K562 (cell line): ENCODE measurements around the gene ALOX12. TPM values are rescaled to one million over a fixed set of nuclear protein-coding genes. Genes with fewer than 3 reads are reported as not detected.

ENCODE experiments used
- ATAC-seq: fragments of 200-7000 bp; cut with Tn5 transposase; 3 replicates; pipeline ENCODE4 v1.9.1; 2020; ENCODE audit warnings: moderate library complexity
- BruUV-seq: library from RNA; stranded (reverse); fragments of 400-500 nt; replicated peaks from 2 replicates; lab custom pipeline; 2021; lab: Mats Ljungman, UMichigan
- CTCF ChIA-PET: fragments of 300-600 bp; formaldehyde crosslinking; extraction: SDS; loops from one replicate; lab custom pipeline; 2021; ENCODE audit warnings: low intra/inter-chr PET ratio; lab: Yijun Ruan, JAX
- POLR2A ChIA-PET: fragments of 300-600, 350-650 bp; sonication (Branson Sonifier 250); formaldehyde crosslinking; extraction: SDS; loops from one replicate; lab custom pipeline; 2021; ENCODE audit warnings: antibody characterized with exemption, inconsistent platforms; lab: Yijun Ruan, JAX
- DNase-seq, 4 experiments: peaks; one replicate each; pipeline versions ENCODE4 v3.0.0 to v3.0.0-alpha.2; 2011 to 2018; ENCODE audit warnings: low spot score in 3 of 4, mixed read lengths in 3 of 4; ENCODE audit errors: extremely low read depth in 1 of 4
- FAIRE-seq: peaks from 2 replicates; lab custom pipeline; 2011; peaks lifted over from hg19 to GRCh38; lab: Jason Lieb, UNC
- H2AFZ ChIP-seq: 2 replicates; pipeline ENCODE4 v1.6.0; 2011; ENCODE audit warnings: low read depth, low read length, control low read depth, inconsistent platforms
- H3K27ac ChIP-seq: fragments of 200-600 bp; 3 replicates; pipeline ENCODE4 v1.8.0; 2011; ENCODE audit warnings: low read depth, mild to moderate bottlenecking, control low read depth, inconsistent platforms, low read length, moderate library complexity, mixed read lengths; ENCODE audit errors: extremely low read depth
- H3K27me3 ChIP-seq, 2 experiments: fragments of 300-600 bp in 1 of 2; 2 replicates in 1 of 2; 3 replicates in 1 of 2; pipeline versions ENCODE4 v1.6.0 to v1.8.0; 2011; ENCODE audit warnings: inconsistent platforms in 2 of 2, low read length in 2 of 2, mild to moderate bottlenecking in 1 of 2, mixed read lengths in 1 of 2, moderate library complexity in 1 of 2; ENCODE audit not compliant: control insufficient read depth in 2 of 2, insufficient read depth in 2 of 2
- H3K36me3 ChIP-seq: fragments of 300-600 bp; 3 replicates; pipeline ENCODE4 v1.8.0; 2011; ENCODE audit warnings: mild to moderate bottlenecking, low read length, inconsistent platforms; ENCODE audit not compliant: control insufficient read depth, insufficient read depth
- H3K4me1 ChIP-seq, 2 experiments: fragments of 200-600 bp in 1 of 2; replicated peaks in 1 of 2; 2 replicates in 1 of 2; 3 replicates in 1 of 2; pipeline versions ENCODE4 v1.5.1 to v1.8.0; 2011; ENCODE audit warnings: inconsistent platforms in 2 of 2, low read length in 2 of 2, mild to moderate bottlenecking in 1 of 2, mixed read lengths in 1 of 2, moderate library complexity in 1 of 2; ENCODE audit not compliant: control insufficient read depth in 2 of 2, insufficient read depth in 2 of 2
- H3K4me2 ChIP-seq: 2 replicates; pipeline ENCODE4 v1.6.1; 2011; ENCODE audit warnings: low read length, control low read depth, inconsistent platforms, mixed read lengths; ENCODE audit not compliant: insufficient read depth
- H3K4me3 ChIP-seq: fragments of 200-600 bp; sonication (generic), shearing (Covaris generic); 2 replicates; pipeline ENCODE4 v1.5.1; 2016; ENCODE audit warnings: control low read depth, inconsistent platforms
- H3K79me2 ChIP-seq: fragments of 200-600 bp; 3 replicates; pipeline ENCODE4 v1.8.0; 2011; ENCODE audit warnings: low read length, inconsistent platforms; ENCODE audit not compliant: control insufficient read depth, insufficient read depth
- H3K9ac ChIP-seq, 2 experiments: 2 replicates each; pipeline versions ENCODE4 v1.6.0 to v1.6.1; 2011; ENCODE audit warnings: low read depth in 2 of 2, low read length in 2 of 2, control low read depth in 1 of 2, inconsistent platforms in 1 of 2, mild to moderate bottlenecking in 1 of 2, mixed read lengths in 1 of 2; ENCODE audit not compliant: insufficient read depth in 1 of 2
- H3K9me1 ChIP-seq: one replicate; pipeline ENCODE4 v1.6.0; 2011; ENCODE audit warnings: inconsistent platforms, mild to moderate bottlenecking, low read length, moderate library complexity; ENCODE audit not compliant: control insufficient read depth, insufficient read depth
- H3K9me3 ChIP-seq: replicated peaks from 2 replicates; pipeline ENCODE4 v1.5.1; 2011; ENCODE audit warnings: low read depth, low read length, inconsistent platforms; ENCODE audit not compliant: control insufficient read depth, insufficient read depth
- H4K20me1 ChIP-seq: replicated peaks from 2 replicates; pipeline ENCODE4 v1.6.1; 2011; ENCODE audit warnings: low read length, inconsistent platforms, mixed read lengths; ENCODE audit not compliant: control insufficient read depth, insufficient read depth
- ATF1 ChIP-seq, 2 experiments: fragments of 450-650 bp in 1 of 2; IDR thresholded peaks; 2 replicates each; pipeline ENCODE4 v1.6.1; 2016; ENCODE audit warnings: missing compliant biosample characterization in 1 of 2, missing genetic modification characterization in 1 of 2
- CEBPB ChIP-seq: fragments of 450-650 bp; IDR thresholded peaks from 2 replicates; pipeline ENCODE4 v1.6.1; 2016; ENCODE audit warnings: missing genetic modification characterization, missing compliant biosample characterization
- DPF2 ChIP-seq: fragments of 450-650 bp; IDR thresholded peaks from 2 replicates; pipeline ENCODE4 v1.6.1; 2016
- ELF1 ChIP-seq: fragments of 200-800 bp; sonication (Bioruptor generic); IDR thresholded peaks from 2 replicates; pipeline ENCODE4 v1.6.1; 2016; ENCODE audit warnings: missing genetic modification characterization, missing compliant biosample characterization
- FOXJ3 ChIP-seq: sonication (generic); formaldehyde crosslinking; IDR thresholded peaks from 2 replicates; pipeline ENCODE4 v1.4.0; 2020; ENCODE audit warnings: mild to moderate bottlenecking, missing genetic modification reagents
- GTF2F1 ChIP-seq: IDR thresholded peaks from 2 replicates; pipeline ENCODE4 v1.6.1; 2011; ENCODE audit warnings: low read depth, low read length, improper control_type of control experiment
- PHF20 ChIP-seq: fragments of 450-650 bp; IDR thresholded peaks from 2 replicates; pipeline ENCODE4 v1.6.1; 2018; ENCODE audit not compliant: partially characterized antibody
- POLR2G ChIP-seq: fragments of 200-400 bp; formaldehyde crosslinking; IDR thresholded peaks from 2 replicates; pipeline ENCODE4 v1.6.1; 2017; ENCODE audit warnings: low read depth, mild to moderate bottlenecking, antibody characterized with exemption, low read length, moderate library complexity
- RHOXF2B ChIP-seq: fragments of 250-450 bp; sonication (Bioruptor Pico); conservative IDR thresholded peaks from 2 replicates; pipeline ENCODE4 v1.5.1; 2021
- SAP30 ChIP-seq: fragments of 200-600 bp; sonication (generic); IDR thresholded peaks from 2 replicates; pipeline ENCODE4 v1.6.1; 2012; ENCODE audit warnings: borderline replicate concordance, low read depth, mild to moderate bottlenecking, moderate library complexity, low read length, control low read depth, inconsistent platforms; ENCODE audit not compliant: insufficient read depth, poor library complexity, severe bottlenecking
- ZNF212 ChIP-seq: fragments of 450-650 bp; formaldehyde crosslinking; IDR thresholded peaks from 2 replicates; pipeline ENCODE4 v1.4.0; 2020; ENCODE audit warnings: mild to moderate bottlenecking
- ZNF224 ChIP-seq: sonication (generic); formaldehyde crosslinking; IDR thresholded peaks from 2 replicates; pipeline ENCODE4 v1.8.0; 2022; ENCODE audit warnings: mild to moderate bottlenecking, missing genetic modification reagents
- ZZZ3 ChIP-seq: fragments of 450-650 bp; IDR thresholded peaks from 2 replicates; pipeline ENCODE4 v1.6.1; 2016; ENCODE audit warnings: antibody characterized with exemption, mild to moderate bottlenecking, moderate library complexity
- WGBS: fragments of 100-300 bp; shearing (Covaris generic); methylation state at CpG from one replicate; pipeline ENCODE4 v1.1.6; 2016; ENCODE audit warnings: low coverage, mixed read lengths; ENCODE audit not compliant: insufficient coverage; ENCODE audit errors: missing lambda C conversion rate; 5-methylcytosine and 5-hydroxymethylcytosine counted together
- in situ Hi-C: fragments of 300-500 bp; cut with MboI; formaldehyde crosslinking; loops from 4 replicates; pipeline ENCODE4 v1.15.0; 2018; ENCODE audit warnings: inconsistent platforms, mixed read lengths
- intact Hi-C: fragments of 100-400 bp; cut with micrococcal nuclease; formaldehyde crosslinking; loops from 2 replicates; pipeline ENCODE4 v1.14.2; 2022
- polyA plus RNA-seq, 8 experiments: library from polyadenylated mRNA; depleted of rRNA in 4 of 8; stranded (reverse) in 5 of 8; unstranded in 3 of 8; fragments of >200 nt; fragmentation: Nextera tagmentation in 2 of 8; fragmentation: Illumina TruSeq in 1 of 8; extraction: Ambion mirVana in 2 of 8; extraction: Trizol in 1 of 8; gene quantifications; 2 replicates each; pipeline versions ENCODE4 v1.2.1 to v1.2.3, GENCODE V29; 2011 to 2014; ENCODE audit warnings: inconsistent platforms in 1 of 8, missing spikeins in 1 of 8
- total RNA-seq, 7 experiments: library from RNA; depleted of rRNA in 6 of 7; stranded (reverse); fragments of >200 nt in 6 of 7; fragmentation: Illumina TruSeq in 2 of 7; extraction: Trizol in 2 of 7; gene quantifications; 2 replicates each; pipeline versions ENCODE4 v1.2.1 to v1.2.3, GENCODE V29; 2011 to 2021; ENCODE audit warnings: low replicate concordance in 1 of 7
- TF ChIP-seq, protein P1 (sequence below): sonication (generic); formaldehyde crosslinking; IDR thresholded peaks from 2 replicates; pipeline ENCODE4 v1.8.0; 2022; ENCODE audit warnings: mild to moderate bottlenecking, missing genetic modification reagents
- TF ChIP-seq, protein P2 (sequence below): sonication (generic); formaldehyde crosslinking; IDR thresholded peaks from 2 replicates; pipeline ENCODE4 v1.8.1; 2022; ENCODE audit warnings: missing genetic modification reagents
- TF ChIP-seq, protein P3 (sequence below): sonication (generic); formaldehyde crosslinking; IDR thresholded peaks from 2 replicates; pipeline ENCODE4 v1.8.1; 2023; ENCODE audit warnings: mild to moderate bottlenecking, missing genetic modification reagents
- TF ChIP-seq, protein P4 (sequence below): fragments of 450-650 bp; formaldehyde crosslinking; IDR thresholded peaks from 2 replicates; pipeline ENCODE4 v1.4.0; 2022; ENCODE audit warnings: missing genetic modification characterization

Gene ALOX12
- total and polyA plus RNA-seq, 9 of the 15 experiments (the other 6 are each of a cell fraction or from before 2014, with no cell fraction given): 0.09 to 1.1 (median 0.47) TPM; not detected in 1

DNA sequence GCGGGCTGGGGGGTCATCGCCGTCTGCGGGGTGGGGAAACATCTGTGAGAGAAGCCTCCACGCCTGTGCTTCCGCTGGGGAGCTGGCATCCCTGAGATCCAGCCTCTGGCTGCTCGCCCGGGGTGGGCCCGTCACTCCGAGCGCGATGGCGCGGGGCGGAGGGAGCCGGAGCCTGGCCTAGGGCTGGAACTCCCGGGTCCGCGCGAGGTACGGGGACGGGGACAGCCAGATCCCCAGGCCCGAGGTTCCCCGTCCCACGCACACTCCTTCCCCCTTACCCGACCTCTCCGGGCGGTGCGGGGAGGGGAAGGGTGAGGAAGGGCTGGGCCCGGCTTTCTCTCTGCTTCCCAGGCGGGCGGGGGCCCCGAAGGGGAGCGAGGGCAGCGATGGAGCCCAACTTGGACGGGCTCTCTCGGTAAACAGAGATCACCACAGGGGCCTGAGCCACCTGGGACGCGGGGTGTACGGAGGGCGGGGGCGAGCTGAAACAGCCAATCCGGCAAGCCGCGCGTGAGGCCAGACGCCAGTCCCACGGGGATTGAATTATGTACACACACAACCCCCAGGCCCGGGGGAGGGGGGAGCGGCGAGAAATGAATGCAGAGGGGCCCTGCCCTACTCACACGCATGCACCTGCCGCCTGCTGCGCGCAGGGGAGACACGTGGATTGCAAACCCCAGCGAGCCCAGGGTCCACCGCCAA lies 47.8 kb downstream of the ALOX12 start, which contains the start of gene SLC16A11:
TSS of gene SLC16A11 (minus strand) at position 596 of the 702 bp plus-strand sequence. CDS start at position 17, 579 bp downstream.
- ChIA-PET CTCF (interaction anchor here (0.6 to 3.6 kb wide), 2 partner anchors 63 to 92 kb away, joined by 3 to 41 read pairs; no protein-coding TSS in a partner anchor), POLR2A (interaction anchor here (0.5 to 3.2 kb wide), 2 partner anchors 8 to 850 kb away, joined by 4 to 10 read pairs; partner anchors contain the start of gene SLC16A13)
- DNase-seq: no peak
- Histone ChIP-seq H2AFZ (no peak within 1 kb of the TSS), H3K79me2 (no peaks in the 10 kb centered on the region), H3K9me1 (no peaks in the 10 kb centered on the region), H3K4me3 (no peak within 1 kb of the TSS), H3K36me3 (no peaks in the 10 kb centered on the region), H3K4me2 (no peak within 1 kb of the TSS), H3K9ac (no peak within 1 kb of the TSS), H3K27ac (no peak within 1 kb of the TSS), H4K20me1 (no peaks in the 10 kb centered on the region), H3K27me3 (no peaks in the 10 kb centered on the region), H3K4me1 (peaks cover 0 to 26% of the 10 kb centered on the region in 2 experiments; a peak in 4 of 5 replicates), H3K9me3 (no peaks in the 10 kb centered on the region)
- intact Hi-C loops (no loop called here), in situ Hi-C loops (loop anchor here (10.0 to 25.0 kb wide), 2 partner anchors 291 to 519 kb away; partner anchors contain the start of genes ACAP1, SENP3 and TNFSF13)
- BruUV-seq: no TSS peak
- WGBS: 35% methylated on average over 5 of the region's 58 CpGs
- ATAC-seq: no peak
- no peak for FAIRE-seq
- TF ChIP-seq ZNF212 (CRISPR knock-in tag) (no peak), GTF2F1 (no peak), ZNF224 (CRISPR knock-in tag) (no peak), POLR2G (peak; percentile 15; the same call in 1 of the 2 replicates), ZZZ3 (no peak), SAP30 (no peak), PHF20 (no peak), DPF2 (no peak), ELF1 (tag) (no peak), CEBPB (tag) (no peak), RHOXF2B (CRISPR knock-in tag) (no peak), FOXJ3 (CRISPR knock-in tag) (no peak), ATF1 (CRISPR knock-in tag; IDR thresholded peaks at IDR 0.05) (no peak), ATF1 (tag; IDR thresholded peaks at IDR 0.05) (no peak)
- TF ChIP-seq, protein P1, sequence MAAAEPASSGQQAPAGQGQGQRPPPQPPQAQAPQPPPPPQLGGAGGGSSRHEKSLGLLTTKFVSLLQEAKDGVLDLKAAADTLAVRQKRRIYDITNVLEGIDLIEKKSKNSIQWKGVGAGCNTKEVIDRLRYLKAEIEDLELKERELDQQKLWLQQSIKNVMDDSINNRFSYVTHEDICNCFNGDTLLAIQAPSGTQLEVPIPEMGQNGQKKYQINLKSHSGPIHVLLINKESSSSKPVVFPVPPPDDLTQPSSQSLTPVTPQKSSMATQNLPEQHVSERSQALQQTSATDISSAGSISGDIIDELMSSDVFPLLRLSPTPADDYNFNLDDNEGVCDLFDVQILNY: no peak
- TF ChIP-seq, protein P2, sequence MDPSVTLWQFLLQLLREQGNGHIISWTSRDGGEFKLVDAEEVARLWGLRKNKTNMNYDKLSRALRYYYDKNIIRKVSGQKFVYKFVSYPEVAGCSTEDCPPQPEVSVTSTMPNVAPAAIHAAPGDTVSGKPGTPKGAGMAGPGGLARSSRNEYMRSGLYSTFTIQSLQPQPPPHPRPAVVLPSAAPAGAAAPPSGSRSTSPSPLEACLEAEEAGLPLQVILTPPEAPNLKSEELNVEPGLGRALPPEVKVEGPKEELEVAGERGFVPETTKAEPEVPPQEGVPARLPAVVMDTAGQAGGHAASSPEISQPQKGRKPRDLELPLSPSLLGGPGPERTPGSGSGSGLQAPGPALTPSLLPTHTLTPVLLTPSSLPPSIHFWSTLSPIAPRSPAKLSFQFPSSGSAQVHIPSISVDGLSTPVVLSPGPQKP: no peak
- TF ChIP-seq, protein P3, sequence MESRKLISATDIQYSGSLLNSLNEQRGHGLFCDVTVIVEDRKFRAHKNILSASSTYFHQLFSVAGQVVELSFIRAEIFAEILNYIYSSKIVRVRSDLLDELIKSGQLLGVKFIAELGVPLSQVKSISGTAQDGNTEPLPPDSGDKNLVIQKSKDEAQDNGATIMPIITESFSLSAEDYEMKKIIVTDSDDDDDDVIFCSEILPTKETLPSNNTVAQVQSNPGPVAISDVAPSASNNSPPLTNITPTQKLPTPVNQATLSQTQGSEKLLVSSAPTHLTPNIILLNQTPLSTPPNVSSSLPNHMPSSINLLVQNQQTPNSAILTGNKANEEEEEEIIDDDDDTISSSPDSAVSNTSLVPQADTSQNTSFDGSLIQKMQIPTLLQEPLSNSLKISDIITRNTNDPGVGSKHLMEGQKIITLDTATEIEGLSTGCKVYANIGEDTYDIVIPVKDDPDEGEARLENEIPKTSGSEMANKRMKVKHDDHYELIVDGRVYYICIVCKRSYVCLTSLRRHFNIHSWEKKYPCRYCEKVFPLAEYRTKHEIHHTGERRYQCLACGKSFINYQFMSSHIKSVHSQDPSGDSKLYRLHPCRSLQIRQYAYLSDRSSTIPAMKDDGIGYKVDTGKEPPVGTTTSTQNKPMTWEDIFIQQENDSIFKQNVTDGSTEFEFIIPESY (CRISPR knock-in tag): peak; percentile 16; the same call in 1 of the 2 replicates
- TF ChIP-seq, protein P4, sequence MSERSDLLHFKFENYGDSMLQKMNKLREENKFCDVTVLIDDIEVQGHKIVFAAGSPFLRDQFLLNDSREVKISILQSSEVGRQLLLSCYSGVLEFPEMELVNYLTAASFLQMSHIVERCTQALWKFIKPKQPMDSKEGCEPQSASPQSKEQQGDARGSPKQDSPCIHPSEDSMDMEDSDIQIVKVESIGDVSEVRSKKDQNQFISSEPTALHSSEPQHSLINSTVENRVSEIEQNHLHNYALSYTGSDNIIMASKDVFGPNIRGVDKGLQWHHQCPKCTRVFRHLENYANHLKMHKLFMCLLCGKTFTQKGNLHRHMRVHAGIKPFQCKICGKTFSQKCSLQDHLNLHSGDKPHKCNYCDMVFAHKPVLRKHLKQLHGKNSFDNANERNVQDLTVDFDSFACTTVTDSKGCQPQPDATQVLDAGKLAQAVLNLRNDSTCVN (CRISPR knock-in tag): no peak
